ENCODE results near the gene APBB2.

The APBB2 gene

GRCh38 chr4:41069257-41069656, 145.1 kb downstream of the APBB2 start:
- H3K27me3 ChIP-seq (ENCODE audit: insufficient read depth, low read length), result no peaks in the 10 kb centered on the region
- H3K4me1 ChIP-seq (ENCODE audit: insufficient read depth, low read length, severe bottlenecking), result no peaks in the 10 kb centered on the region
- H3K79me2 ChIP-seq (ENCODE audit: insufficient read depth, low read length), result no peaks in the 10 kb centered on the region
- H3K4me2 ChIP-seq (ENCODE audit: low read length), result no peak overlapping the region
- no peak overlapping the region for H3K4me3 ChIP-seq (ENCODE audit: low read depth, low read length, poor library complexity, severe bottlenecking)
- no peak overlapping the region for H3K27ac ChIP-seq (ENCODE audit: low read depth, low read length, poor library complexity, severe bottlenecking)
- no peak overlapping the region for H2AFZ ChIP-seq (ENCODE audit: low read length)
- H3F3A ChIP-seq (ENCODE audit: insufficient read depth, low read length), result no peaks in the 10 kb centered on the region
- no peaks in the 10 kb centered on the region for H4K20me1 ChIP-seq (ENCODE audit: insufficient read depth, low read length)
- no peak for TF ChIP-seq CTCF (IDR thresholded peaks at IDR 0.05; ENCODE audit: low read length)
- TF ChIP-seq EZH2 (IDR thresholded peaks at IDR 0.05; ENCODE audit: borderline replicate concordance, low read length), result no peak
- H3K9me2 ChIP-seq (ENCODE audit: low read depth, low read length), result no peaks in the 10 kb centered on the region
- H3K9me3 ChIP-seq (ENCODE audit: low read length), result no peaks in the 10 kb centered on the region
- no peak overlapping the region for H3K9ac ChIP-seq (ENCODE audit: low read length)
- H3K36me3 ChIP-seq (ENCODE audit: insufficient read depth, low read length), result no peaks in the 10 kb centered on the region

- no peak for TF ChIP-seq CTCF (IDR thresholded peaks at IDR 0.05; ENCODE audit: low read length)
- no peak for TF ChIP-seq EZH2 (IDR thresholded peaks at IDR 0.05; ENCODE audit: borderline replicate concordance, low read length)
- H3K9me2 ChIP-seq (ENCODE audit: low read depth, low read length), result no peaks in the 10 kb centered on the region
- no peaks in the 10 kb centered on the region for H3K9me3 ChIP-seq (ENCODE audit: low read length)
- H3K27me3 ChIP-seq (ENCODE audit: insufficient read depth, low read length), result no peaks in the 10 kb centered on the region
- no peak overlapping the region for H3K4me2 ChIP-seq (ENCODE audit: low read length)
- H3K4me1 ChIP-seq (ENCODE audit: insufficient read depth, low read length, severe bottlenecking), result no peaks in the 10 kb centered on the region
- no peak overlapping the region for H2AFZ ChIP-seq (ENCODE audit: low read length)
- no peaks in the 10 kb centered on the region for H3K79me2 ChIP-seq (ENCODE audit: insufficient read depth, low read length)
- no peak overlapping the region for H3K9ac ChIP-seq (ENCODE audit: low read length)
- H3K4me3 ChIP-seq (ENCODE audit: low read depth, low read length, poor library complexity, severe bottlenecking), result no peak overlapping the region
- no peaks in the 10 kb centered on the region for H3F3A ChIP-seq (ENCODE audit: insufficient read depth, low read length)
- H4K20me1 ChIP-seq (ENCODE audit: insufficient read depth, low read length), result no peaks in the 10 kb centered on the region
- H3K36me3 ChIP-seq (ENCODE audit: insufficient read depth, low read length), result no peaks in the 10 kb centered on the region
- no peak overlapping the region for H3K27ac ChIP-seq (ENCODE audit: low read depth, low read length, poor library complexity, severe bottlenecking)
Observed at GRCh38 chr4:41067369-41067768, 147.0 kb downstream of the APBB2 start.

- Histone ChIP-seq H3K4me2 (ENCODE audit: low read length) (no peak overlapping the region), H2AFZ (ENCODE audit: low read length) (no peak overlapping the region), H3K79me2 (ENCODE audit: insufficient read depth, low read length) (no peaks in the 10 kb centered on the region), H3K4me3 (ENCODE audit: low read depth, low read length, poor library complexity, severe bottlenecking) (no peak overlapping the region), H3K9ac (ENCODE audit: low read length) (no peak overlapping the region), H3K9me3 (ENCODE audit: low read length) (no peaks in the 10 kb centered on the region), H3K9me2 (ENCODE audit: low read depth, low read length) (no peaks in the 10 kb centered on the region), H3F3A (ENCODE audit: insufficient read depth, low read length) (no peaks in the 10 kb centered on the region), H3K27ac (ENCODE audit: low read depth, low read length, poor library complexity, severe bottlenecking) (no peak overlapping the region), H3K36me3 (ENCODE audit: insufficient read depth, low read length) (no peaks in the 10 kb centered on the region), H3K4me1 (ENCODE audit: insufficient read depth, low read length, severe bottlenecking) (no peaks in the 10 kb centered on the region), H3K27me3 (ENCODE audit: insufficient read depth, low read length) (no peaks in the 10 kb centered on the region), H4K20me1 (ENCODE audit: insufficient read depth, low read length) (no peaks in the 10 kb centered on the region)
- TF ChIP-seq CTCF (IDR thresholded peaks at IDR 0.05; ENCODE audit: low read length), result no peak
- no peak for TF ChIP-seq EZH2 (IDR thresholded peaks at IDR 0.05; ENCODE audit: borderline replicate concordance, low read length)
Observed at GRCh38 chr4:41066049-41066448, 148.3 kb downstream of the APBB2 start.

All from OCI-LY1 (cell line).